Aortic smooth muscle cell (primary cell): ENCODE measurements around the gene SRSF1. TPM values are rescaled to one million over a fixed set of nuclear protein-coding genes. Genes with fewer than 3 reads are reported as not detected.

Experiments used
- total RNA-seq: library from RNA; depleted of rRNA; stranded (reverse); fragments of >200 nt; gene quantifications from 2 replicates; pipeline ENCODE4 v1.2.3, GENCODE V29; 2014

SRSF1 gene
- total RNA-seq: 420 and 544 TPM in 2 replicates

DNA sequence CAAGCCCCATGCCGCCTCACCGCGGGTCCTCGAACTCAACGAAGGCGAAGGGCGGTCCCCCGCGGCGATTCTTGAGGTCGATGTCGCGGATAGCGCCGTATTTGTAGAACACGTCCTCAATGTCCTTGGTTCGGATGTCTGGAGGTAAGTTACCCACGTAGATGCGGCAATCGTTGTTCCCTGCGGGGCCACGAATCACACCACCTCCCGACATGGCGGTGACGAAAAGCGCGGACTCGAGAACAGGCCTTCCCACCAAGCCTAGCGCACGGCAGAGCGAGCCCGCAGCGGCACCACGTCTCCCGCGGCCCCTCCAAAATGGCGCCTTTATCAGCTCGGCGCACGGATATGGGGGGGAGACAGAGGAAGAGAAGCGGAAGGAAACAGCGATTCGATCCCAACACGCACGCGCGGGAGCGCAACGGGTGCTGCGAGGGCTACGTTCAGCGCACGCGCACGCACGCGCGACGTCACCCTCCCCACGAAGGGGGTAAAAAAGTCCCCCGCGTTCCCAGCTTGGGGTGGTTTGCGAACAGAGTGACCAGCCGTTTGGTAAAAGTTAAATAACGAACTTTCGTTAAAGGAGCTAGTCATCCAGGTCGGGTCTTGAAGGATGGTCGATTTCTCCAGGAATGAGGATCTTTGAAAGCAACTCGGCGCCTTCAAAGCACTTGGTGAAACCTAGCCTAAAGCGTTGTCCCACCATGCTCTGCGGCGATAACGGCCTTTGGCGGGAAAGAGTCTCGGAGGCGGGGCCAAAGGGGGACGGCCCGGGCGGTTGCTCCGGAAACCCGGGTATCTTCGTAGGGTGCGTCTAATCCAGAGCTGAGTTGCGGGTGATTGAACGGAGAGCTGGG lies at the start of gene SRSF1:
Gene SRSF1, minus strand, starts transcription at position 323 of the 857 bp plus-strand sequence. Its CDS starts 109 bp downstream, at position 214.

DNA sequence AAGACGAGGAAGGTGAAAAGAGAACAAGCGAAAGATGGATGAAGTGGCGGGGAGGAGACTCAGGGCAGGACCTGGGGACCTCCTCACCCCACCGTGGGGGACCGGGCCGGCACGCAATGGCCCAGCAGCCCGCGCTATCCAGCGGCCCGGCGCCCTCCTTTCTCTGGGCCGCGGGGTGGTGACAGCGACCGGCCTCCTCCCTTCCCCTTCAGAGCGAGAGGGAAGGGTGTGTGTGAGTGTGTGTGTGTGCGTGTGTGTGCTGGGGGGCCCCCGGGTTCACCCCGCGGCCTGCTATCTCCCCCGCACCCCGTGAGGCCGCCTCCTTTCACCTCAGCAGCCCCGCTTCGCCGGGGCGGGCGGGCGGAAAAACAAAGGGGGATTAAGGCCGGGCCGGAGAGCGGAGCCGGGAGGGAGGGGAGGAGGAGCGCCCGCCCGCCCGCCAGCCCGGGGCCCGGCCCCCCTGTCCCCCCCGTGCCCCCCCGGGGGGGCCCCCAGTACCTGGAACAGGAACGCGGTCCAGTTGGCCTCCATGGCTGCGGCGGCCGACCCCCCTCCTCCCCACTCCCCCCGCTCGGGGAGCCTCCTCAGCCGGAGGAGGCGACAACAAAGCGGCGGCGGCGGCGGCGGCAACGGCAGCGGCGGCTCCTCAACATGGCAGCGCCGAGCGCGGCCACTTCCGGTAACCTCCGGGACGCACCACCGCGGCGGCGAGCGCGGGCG lies 19.3 kb downstream of the SRSF1 start, which contains the start of gene VEZF1:
Gene VEZF1, minus strand, starts transcription at position 674 of the 720 bp plus-strand sequence. Its CDS starts 143 bp downstream, at position 531.

GRCh38 chr17:57955183-57955931 lies 51.7 kb downstream of the SRSF1 start, which contains the start of gene CUEDC1:
CUEDC1 (minus strand) TSS chr17:57955412; CDS start chr17:57885564, 69,848 bp downstream.

Other genes with a start within 250 kb of the SRSF1 start
- gene MRPS23, start 157.2 kb downstream of the SRSF1 start, total RNA-seq: 22.1 and 29.3 TPM in 2 replicates
- gene CUEDC1, start 51.8 kb downstream of the SRSF1 start, total RNA-seq: 11.9 and 14.4 TPM in 2 replicates
- 29.7 and 36.7 TPM in 2 replicates for gene VEZF1, start 19.0 kb downstream of the SRSF1 start, total RNA-seq
- 19.0 and 25.4 TPM in 2 replicates for gene DYNLL2, start 76.2 kb upstream of the SRSF1 start, total RNA-seq
- gene OR4D1, start 141.1 kb upstream of the SRSF1 start, total RNA-seq: not detected in 2 replicates
- gene OR4D2, start 159.7 kb upstream of the SRSF1 start, total RNA-seq: not detected in 2 replicates
- gene EPX, start 185.5 kb upstream of the SRSF1 start, total RNA-seq: not detected in 2 replicates
- gene MKS1, start 212.0 kb upstream of the SRSF1 start, total RNA-seq: 11.6 and 12.1 TPM in 2 replicates
- gene LPO, start 231.3 kb upstream of the SRSF1 start, total RNA-seq: not detected in 2 replicates